SKM-1 (cell line): ENCODE measurements around the gene SLC22A17.
"Not testable (repeated sequence)": the region's sequence is repeated elsewhere in the genome, so short reads cannot be mapped to it uniquely, and the experiment has no call there.

Source experiments
- DNase-seq: peaks from one replicate; lab custom pipeline; 2025; ENCODE audit not compliant: unreplicated experiment; lab: John Stamatoyannopoulos, UW

Gene SLC22A17

DNA sequence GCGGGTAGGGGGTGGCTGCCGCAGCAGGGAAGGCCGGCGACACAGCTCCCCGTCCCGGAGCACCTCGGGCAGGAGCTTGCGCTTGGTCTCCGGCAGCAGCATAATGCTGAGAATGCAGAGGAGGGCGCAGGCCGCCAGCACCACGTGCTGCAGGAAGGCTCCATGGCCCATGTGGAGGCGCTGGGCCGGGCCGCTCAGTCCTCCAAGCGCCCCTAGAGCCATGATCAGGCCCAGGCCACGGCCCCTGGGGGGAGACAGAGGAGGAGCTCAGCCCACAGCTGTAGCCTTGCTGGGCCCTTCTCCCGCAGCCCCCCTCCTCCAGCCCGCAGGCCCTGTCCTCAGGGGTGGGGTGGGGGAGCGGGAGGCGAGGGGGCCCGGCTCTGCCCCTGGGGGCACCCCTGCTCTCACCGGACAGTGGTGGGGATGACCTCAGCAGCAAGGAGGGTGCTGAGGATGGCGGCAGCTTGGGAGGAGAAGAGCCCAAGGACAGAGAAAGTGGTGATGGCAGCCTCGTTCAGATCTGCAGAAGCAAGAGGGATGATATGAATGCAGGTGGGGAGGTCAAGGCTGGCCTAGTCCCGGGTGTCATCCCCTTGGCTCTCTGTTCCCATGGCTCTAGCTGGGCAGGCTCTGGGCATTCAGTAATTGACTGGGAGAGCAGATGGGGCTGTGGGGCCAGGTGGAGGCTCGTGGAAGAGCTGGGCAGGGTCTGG lies 5.8 kb downstream of the SLC22A17 start:
- no peak for DNase-seq

DNA sequence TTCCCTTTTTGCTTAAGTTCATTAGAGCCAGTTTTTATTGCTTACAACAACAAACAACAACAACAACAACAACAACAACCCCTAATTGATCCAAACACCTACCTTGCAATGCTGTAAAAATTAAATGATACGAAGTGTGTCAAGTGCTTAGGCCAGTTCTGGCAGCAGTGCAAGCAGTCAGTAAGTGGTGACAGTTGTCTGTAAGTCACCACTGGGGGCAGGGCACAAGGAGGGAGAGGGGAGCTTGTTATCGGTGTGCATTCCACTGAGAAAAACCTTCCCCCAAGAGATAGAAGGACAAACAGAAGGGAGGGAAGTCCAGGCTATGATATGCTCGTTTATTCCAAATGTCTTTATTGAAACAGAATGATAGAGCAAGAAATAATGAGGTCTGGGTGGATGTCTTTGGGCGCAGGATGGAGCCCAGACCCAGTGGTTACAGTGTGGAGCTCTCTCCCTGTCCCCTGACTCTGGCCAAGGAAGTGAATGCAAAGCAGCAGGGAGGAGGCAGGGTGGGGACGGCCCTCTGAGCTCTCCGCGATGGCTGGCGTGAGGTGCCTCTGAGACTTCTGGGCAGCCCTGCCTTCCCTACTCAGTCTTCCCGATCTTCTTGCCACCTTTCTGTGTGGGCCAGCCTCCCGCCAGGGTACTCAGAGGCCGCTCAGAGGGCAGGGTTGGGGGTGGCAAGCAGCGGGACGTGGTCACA lies 6.5 kb downstream of the SLC22A17 start:
- no peak for DNase-seq

DNA sequence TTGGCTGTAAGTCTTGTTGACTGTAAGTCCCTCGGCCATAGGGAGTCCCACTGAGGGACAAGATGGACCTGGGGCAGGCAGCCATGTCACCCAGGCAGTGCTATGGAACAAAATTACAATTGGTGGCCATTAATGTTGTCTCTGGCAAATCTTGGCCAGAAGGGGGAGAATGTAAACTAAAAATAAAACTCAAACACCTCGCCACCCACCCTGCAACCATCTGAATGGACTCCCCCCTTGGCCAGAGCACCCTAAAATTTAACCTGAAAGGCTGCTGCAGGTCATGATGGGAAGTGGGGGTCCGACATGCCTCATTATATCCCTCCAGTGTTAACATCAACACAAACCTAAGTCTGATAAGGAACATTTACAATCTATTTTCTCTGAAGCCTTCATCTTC lies 8.2 kb downstream of the SLC22A17 start:
- DNase-seq: no peak

DNA sequence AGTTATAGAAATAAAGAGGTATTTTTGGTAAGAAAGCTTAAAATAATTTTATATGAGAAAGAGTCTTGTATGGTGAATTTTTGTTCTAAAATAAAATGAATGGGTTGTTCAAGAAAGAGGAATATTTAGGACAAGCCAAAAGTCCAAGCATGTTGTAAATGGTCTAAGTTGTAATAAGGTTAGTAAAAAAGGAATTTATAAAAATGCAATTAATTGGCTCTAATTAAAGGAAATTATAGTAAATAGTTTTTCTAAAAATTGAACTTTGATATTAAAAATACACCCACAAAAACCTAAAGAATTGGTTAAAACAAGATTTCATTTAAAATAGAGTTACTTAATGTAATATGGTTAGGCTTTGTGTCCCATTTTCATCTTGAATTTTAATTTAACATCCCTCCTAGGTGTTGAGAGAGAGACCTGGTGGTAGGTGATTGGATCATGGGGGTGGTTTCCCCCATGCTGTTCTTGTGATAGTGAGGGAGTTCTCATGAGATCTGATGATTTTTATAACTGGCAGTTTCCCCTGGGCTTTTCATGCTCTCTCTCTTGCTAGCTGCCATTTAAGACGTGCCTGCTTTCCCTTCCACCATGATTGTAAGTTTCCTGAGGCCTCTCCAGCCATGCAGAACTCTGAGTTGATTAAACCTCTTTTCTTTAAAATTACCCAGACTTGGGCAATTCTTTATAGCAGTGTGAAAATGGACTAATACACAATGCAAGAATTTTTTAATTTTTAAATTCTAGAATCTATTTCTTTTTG lies 13.0 kb downstream of the SLC22A17 start:
- DNase-seq: no peak

DNA sequence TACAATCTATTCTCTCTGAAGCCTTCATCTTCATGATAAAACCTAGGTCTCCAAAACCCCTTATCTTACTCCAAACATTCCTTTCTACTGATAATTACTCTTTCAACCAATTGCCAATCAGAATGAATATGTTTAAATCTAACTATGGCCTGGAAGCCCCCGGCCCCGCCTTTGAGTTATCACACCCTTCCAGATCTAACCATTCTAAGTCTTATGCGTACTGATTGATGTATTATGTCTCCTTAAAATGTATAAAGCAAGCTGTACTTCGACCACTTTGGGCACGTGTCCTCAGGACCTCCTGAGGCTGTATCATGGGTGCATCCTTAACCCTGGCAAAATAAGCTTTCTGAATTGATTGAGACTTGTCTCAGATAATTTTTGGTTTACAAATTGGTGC lies 17.1 kb downstream of the SLC22A17 start:
- DNase-seq: no peak

DNA sequence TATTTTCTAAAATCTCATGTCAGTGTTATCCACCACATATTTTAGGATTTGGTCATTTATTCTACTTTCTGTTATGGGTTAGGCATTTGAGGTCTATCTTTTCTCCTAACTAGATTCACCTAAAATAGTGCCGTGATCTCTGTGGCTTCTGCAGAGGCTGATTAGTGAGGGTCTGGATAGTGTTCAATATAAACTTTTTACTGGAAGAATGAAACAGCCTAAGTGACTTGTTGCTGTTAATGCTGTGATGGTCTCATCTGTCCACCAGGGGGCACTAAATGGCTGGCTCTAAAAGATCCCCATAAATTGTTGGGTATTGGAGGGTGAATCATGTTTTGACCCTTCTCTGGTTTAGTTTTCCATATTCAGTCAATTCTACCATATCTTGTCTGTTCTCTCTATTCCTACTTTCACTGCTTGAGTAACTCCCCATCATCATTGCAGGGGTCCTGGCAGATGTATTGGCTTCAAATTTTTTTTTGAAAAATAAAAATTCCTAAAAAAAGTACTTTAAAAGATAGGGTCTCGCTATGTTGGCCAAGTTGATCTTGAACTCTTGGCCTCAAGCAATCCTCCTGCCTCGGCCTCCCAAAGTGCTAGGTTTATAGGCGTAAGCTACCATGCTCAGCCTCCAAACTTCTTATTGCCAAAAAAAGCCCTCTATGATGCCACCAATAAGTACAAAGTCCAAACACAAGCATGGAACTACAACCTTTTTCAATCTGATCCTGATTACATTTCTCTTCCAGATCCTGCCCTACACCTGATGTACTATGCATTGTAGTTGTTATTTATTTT lies 24.5 kb downstream of the SLC22A17 start:
- DNase-seq: peak; percentile 12

DNA sequence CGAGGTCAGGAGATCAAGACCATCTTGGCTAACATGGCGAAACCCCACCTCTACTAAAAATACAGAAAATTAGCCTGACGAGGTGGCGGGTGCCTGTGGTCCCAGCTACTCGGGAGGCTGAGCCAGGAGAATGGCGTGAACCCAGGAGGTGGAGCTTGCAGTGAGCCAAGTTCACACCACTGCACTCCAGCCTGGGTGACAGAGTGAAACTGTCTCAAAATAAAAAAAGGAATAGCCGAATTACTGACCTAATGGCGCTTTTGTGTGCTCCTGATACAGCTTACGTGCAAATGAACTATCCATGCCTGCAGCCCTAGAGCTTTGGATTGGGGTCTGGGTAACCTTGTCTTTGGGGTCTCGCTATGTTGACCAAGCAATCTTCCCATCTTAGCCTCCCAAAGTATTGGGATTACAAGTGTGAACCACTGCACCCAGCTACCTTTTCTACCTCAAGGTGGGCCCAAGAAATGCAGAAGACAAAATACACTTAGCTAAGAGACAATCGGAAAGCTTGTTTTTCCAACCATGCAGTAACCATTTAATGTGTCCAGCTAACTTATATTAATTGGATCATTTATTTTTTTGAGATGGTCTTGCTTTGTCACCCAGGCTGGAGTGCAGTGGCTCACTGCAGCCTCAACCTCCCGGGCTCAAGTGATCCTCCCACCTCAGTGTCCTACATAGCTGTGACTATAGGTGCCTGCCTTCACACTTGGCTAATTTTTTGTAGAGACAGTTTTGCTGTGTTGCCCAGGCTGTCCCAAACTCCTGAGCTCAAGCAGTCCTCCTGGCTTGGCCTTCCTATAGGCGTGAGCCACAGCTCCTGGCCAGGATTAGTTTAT lies 26.0 kb downstream of the SLC22A17 start:
- no peak for DNase-seq

DNA sequence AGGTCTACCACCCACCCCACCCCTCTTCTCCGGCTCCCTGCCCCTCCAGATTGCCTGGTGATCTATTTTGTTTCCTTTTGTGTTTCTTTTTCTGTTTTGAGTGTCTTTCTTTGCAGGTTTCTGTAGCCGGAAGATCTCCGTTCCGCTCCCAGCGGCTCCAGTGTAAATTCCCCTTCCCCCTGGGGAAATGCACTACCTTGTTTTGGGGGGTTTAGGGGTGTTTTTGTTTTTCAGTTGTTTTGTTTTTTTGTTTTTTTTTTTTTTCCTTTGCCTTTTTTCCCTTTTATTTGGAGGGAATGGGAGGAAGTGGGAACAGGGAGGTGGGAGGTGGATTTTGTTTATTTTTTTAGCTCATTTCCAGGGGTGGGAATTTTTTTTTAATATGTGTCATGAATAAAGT lies 26.9 kb downstream of the SLC22A17 start:
- not testable (repeated sequence) for DNase-seq

DNA sequence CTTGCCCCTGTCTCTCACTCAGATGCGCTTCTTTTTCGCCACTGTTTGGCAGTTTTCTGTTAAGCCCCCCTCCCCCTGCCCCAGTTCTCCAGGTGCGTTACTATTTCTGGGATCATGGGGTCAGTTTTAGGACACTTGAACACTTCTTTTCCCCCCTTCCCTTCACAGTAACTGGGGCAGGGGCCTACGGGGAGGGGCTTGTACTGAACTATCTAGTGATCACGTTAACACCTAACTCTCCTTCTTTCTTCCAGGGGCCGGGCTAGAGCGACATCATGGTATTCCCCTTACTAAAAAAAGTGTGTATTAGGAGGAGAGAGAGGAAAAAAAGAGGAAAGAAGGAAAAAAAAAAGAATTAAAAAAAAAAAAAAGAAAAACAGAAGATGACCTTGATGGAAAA lies 27.7 kb downstream of the SLC22A17 start:
- DNase-seq: no peak

DNA sequence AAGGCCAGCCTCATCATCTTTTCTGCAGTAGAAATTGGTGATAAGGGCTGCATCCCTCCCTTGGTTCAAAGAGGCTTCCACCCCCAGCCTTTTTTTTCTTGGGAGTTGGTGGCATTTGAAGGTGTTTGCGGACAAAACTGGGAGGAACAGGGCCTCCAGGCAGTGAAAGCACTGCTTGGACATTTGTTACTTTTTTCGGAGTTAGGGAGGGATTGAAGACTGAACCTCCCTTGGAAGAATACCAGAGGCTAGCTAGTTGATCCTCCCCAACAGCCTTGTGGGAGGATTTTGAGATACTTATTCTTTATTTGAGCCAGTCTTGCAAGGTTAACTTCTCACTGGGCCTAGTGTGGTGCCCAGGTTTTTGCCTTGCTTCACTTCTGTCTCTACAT lies 28.2 kb downstream of the SLC22A17 start:
- no peak for DNase-seq

DNA sequence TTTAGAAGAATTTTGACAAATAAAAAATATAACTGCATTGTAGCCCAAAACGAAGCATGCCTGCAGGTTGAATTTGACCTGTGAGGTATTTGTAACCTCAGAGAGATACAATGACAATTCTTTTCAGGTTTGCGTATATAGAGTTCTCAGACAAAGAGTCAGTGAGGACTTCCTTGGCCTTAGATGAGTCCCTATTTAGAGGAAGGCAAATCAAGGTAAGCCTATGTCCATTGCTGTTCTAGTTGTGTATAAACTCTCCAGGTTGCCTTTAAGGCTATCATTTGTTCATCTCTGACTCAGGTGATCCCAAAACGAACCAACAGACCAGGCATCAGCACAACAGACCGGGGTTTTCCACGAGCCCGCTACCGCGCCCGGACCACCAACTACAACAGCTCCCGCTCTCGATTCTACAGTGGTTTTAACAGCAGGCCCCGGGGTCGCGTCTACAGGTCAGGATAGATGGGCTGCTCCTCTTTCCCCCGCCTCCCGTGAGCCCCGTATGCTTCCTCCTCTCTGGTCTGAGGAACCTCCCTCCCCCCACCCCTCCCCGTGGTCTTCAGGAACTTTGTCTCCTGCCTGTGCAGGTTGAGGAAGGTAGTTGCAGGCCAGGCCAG lies 28.7 kb downstream of the SLC22A17 start:
- no peak for DNase-seq

DNA sequence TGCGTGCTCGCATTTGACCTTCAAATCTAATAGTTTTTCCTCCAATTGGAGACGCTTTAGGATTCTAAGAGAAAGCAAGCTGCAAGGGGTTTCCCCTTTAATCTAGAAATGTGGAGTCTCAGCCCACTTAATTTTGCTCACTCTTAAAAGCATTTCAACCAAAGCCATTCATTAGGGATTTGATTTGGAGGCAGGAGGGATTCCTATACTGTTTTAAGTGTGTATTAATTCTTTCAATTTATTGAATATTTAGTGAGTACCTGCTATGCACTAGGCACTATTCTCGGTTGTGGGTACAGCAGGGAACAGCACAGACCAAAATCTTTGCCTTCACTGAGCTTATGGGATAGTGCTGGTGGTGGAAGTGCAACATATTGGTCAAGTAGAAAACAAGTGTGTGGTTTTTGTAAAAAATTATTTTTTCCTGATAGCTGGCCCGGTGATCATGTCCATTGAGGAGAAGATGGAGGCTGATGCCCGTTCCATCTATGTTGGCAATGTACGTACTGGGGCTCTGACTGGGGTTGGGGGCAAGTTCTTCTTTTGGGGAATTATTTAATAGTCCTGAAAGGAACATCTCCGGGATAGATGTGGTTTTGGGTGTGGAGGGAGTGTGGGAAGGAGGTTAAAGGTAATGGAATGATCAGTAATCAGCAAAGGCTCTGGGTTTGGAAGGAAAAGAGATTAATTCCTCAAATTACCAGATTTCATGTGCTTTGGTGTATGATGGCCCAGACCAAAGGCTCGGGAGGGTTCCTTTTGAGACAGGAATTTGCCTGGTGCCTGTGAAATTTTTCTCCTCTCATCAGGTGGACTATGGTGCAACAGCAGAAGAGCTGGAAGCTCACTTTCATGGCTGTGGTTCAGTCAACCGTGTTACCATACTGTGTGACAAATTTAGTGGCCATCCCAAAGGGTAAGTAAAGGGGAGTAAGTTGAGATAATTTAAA lies 29.8 kb downstream of the SLC22A17 start:
- no peak for DNase-seq

DNA sequence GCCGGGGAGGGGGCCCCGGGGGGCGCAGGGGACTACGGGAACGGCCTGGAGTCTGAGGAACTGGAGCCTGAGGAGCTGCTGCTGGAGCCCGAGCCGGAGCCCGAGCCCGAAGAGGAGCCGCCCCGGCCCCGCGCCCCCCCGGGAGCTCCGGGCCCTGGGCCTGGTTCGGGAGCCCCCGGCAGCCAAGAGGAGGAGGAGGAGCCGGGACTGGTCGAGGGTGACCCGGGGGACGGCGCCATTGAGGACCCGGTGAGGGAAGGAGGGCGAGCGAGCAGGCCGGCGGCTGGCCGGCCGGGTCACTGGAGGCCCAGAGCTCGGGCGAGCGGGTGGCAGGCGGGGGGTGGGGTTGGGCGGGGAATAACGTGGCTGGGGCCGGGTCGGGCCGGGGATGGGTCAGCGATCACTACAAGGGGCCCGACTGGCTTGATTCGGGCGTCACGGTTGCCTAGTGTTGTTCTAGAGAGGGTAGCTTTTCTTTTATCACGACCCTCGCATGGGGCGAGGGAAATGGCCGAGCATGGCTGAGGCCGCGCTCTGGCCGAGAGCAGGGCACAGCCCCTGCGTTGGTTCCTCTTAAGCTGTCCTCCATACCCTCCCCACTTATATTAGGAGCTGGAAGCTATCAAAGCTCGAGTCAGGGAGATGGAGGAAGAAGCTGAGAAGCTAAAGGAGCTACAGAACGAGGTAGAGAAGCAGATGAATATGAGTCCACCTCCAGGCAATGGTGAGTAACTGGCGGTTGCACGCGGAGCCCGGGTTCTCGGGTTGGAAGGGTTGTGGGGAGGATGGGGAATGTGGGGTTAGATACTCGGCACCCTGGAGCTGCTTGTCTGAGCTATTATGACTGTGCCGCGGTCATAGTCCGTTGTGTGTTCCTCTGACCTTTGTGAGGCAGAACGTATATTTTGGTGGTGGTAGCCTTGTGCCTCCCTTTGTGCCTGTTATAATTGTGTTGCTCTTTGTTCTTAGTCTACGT lies 30.8 kb downstream of the SLC22A17 start:
- DNase-seq: no peak

DNA sequence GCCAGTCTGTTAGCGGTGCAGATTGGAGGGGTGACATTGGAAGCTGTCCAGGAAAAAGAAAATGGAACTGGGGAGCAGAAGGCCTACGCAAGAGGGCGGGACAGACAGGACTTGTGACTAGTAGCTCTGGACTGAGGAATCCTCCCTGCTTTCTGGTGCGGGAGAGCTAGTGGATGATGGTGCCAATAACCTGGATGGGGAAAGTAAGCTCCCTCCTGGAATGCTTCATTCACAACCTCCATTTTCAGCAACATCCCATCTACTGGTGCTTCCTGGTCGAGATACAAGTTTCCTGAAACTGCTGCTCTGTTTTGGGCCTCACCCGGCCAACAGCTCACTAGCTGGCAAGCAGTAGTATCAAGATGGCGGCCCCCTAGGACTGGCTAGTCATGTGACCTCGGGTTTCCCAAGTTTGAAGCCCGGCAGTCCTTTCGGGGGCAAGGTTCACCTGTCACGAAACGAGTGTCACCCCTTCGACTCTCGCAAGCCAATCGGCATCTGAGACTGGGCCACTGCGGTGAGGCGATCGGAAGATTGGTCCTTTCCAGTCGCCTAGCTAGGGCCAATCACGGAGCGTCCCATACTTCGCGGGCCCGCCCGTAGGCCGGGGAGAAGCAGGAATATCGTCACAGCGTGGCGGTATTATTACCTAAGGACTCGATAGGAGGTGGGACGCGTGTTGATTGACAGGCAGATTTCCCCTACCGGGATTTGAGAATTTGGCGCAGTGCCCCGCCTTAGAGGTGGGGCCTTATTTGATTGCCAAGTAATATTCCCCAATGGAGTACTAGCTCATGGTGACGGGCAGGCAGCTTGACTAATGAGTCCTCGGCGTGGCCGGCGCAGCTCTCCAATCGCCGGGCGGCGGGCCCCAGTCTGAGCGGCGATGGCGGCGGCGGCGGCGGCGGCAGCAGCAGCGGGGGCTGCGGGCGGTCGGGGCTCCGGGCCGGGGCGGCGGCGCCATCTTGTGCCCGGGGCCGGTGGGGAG lies 31.8 kb downstream of the SLC22A17 start, which contains the start of gene PABPN1:
Gene PABPN1 (plus strand): TSS at position 874 of the 988 bp plus-strand sequence. CDS start 13 bp downstream, at position 887.
- DNase-seq: peak; percentile 87

DNA sequence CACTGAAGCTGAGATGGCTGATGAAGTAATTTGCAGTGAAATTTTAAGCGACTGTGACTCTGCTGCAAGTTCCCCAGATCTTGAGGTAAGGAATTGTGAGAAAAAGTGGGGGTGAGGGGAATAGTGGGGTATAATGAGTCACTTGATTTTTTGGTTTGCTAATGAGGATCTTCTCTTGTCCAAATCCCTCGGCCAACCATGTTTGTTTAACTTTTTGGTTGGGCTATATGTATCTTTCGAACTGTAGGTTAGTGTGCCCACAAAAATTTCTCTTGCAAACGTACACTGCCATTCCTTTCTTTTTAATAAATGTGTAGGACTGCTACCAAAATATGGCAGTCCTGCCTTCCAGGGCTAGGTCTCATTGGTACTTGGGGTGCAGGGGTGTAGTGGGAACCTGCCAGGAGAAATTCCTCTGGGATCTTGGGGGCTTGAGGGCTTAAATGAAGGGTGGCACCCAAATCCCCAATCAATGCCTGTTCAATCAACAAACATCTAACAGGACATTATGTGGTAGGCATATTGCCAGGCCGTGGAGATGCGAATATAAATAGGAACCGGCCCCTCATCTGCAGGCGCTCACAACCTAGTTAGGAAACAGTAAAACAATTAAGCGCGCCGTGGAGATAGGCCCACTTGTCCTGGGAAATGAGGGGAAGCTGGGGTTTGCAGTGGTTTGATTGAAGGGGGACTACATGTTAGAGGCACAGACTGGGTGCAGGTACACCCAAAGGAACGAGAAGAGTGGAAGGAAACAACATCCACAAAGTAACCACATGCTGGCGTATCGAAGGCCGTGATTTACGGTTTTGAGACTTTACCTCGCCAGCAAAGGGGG lies 32.7 kb downstream of the SLC22A17 start:
- DNase-seq: no peak
